ENCODE measurements around the gene FHAD1. TPM values are rescaled to one million over a fixed set of nuclear protein-coding genes. Genes with fewer than 3 reads are reported as not detected.

FHAD1 gene
- polyA plus RNA-seq, 3 donors: 2.4 to 3.6 (median 3.2) TPM

- no peak for DNase-seq (ENCODE audit: low read depth in 3 of 3, low spot score in 2 of 3)
Measured at GRCh38 chr1:15218287-15219279, 28.4 kb upstream of the FHAD1 start.

- no peak for DNase-seq (ENCODE audit: low read depth in 3 of 3, low spot score in 2 of 3)
Measured at GRCh38 chr1:15219280-15220023, 27.6 kb upstream of the FHAD1 start.

DNA sequence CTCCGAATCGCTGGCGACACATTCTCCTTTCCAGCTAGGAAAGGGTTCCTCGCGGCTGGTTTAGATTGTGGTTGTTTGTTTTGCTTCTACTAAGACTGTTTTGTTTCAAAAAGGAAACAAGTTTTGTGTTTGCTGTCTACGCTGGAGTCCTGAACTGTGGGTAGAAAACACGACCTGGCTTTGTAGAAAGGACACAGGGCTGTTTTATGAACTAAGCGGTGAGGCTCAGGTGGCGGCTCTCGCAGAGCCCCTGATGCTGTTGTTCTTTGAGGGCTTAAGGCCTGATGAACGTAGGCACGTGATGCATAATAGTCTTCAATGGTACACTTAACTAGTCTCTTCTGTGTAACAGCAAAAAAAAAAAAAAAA, 27.0 kb upstream of the FHAD1 start:
- no peak for DNase-seq (ENCODE audit: low read depth in 3 of 3, low spot score in 2 of 3)

DNA sequence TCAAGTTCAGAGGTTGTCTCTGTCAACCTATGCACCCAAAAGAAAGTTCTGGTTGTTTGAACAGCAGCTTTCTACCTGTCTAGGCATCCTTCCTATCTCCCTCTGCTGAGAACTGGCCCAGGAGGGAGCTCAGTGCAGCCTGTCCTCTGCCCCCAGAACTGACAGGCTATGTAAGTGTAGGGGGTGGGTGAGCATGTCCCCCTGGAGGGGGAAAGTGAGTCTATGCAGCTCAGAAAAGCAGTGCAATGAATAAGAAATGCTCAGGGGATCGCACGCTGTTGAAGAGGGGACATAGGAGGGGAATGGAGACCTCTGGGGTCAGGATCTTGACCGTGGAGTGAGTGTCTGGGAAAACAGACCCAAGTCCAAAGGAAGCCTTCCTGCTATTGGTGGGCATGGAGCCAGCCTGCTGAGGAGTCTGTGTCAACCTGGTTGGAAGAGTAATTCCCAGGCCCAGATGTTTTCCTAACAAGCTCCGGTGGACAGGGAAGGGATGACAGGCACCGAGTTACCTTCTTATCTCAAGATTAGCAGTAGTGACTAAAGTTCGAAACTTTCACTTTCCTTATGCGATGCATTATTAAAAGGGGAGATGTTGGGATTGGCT, 26.1 kb upstream of the FHAD1 start:
- DNase-seq (ENCODE audit: low read depth in 3 of 3, low spot score in 2 of 3): no peak

DNA sequence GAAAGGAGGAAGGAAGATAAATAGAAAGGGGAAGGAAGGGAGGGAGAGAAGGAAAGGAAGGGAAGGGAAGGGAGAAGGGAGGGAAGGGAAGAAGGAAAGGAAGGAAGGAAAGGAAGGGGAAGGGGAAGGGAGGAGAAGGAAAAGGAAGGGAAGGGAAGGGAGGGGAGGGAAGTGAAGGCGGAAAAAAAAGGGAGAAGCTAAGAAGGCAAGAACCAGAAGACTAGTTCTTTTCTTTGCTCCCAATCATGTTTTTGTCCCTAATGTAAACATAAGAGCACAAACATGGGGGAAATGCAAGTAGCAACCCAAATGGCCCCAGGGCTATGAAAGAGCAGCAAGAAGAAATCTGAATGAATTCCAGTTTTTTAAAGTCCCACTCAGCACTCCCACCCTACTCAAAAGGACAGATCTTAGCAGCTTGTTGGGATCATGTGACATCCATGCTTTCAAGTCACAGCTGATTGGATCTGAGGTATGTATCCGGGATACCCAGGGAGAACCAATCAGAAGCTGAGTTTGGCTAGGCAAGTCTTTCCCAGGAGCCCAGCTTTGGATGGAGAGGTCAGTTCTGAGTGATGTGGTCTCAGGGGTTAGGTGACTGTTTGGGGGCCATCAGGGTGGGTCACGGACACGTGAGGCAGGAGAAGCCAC, 24.2 kb upstream of the FHAD1 start:
- DNase-seq (ENCODE audit: low read depth in 3 of 3, low spot score in 2 of 3): no peak

- no peak for DNase-seq (ENCODE audit: low read depth in 3 of 3, low spot score in 2 of 3)
Measured at GRCh38 chr1:15224259-15224869, 22.7 kb upstream of the FHAD1 start.

GRCh38 chr1:15224974-15225373, 22.0 kb upstream of the FHAD1 start:
- no peak for DNase-seq (ENCODE audit: low read depth in 3 of 3, low spot score in 2 of 3)

DNA sequence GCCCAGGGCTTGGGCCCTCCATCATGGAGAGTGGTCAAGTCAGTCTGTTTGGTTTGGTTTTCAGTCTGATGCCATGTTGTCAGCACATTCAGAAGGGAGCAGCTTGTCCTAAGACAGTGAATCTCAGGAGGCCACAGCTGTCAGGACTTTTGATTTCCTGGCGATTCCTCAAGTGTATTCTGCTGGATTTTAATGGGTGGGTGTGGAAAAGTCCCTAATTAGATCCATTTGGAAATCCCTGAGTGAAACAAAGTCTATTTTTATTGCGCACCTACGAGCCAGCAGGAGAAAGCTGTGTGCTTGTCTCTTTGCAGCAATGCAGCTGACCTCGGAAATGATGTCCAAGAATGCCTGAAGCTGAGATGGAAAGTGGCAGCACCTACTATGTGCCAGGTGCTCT, 21.6 kb upstream of the FHAD1 start:
- DNase-seq (ENCODE audit: low read depth in 3 of 3, low spot score in 2 of 3): no peak

GRCh38 chr1:15226388-15227255, 20.4 kb upstream of the FHAD1 start:
- DNase-seq (ENCODE audit: low read depth in 3 of 3, low spot score in 2 of 3): no peak

DNA sequence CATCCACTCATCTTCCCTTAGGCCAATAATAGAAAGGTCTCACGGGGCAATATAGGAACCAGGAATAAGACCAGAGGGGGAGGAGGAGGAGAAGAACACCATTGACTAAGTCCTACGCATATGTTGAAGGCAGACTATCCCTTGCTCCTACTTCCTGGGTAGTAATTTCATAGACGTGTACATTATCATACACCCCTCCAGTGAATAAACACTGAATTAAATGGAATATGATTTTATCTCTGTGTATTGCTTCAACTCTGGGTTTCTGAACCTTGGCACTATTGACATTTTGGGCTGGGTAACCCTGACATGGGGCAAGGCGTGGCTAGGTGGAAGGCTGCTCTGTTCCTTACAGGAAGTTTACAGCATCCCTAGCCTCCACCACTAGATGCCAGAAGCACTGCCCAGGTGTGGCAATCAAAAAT, 17.3 kb upstream of the FHAD1 start:
- DNase-seq (ENCODE audit: low read depth in 3 of 3, low spot score in 2 of 3): no peak

GRCh38 chr1:15231714-15232201, 15.3 kb upstream of the FHAD1 start:
- DNase-seq (ENCODE audit: low read depth in 3 of 3, low spot score in 2 of 3): no peak

- no peak for DNase-seq (ENCODE audit: low read depth in 3 of 3, low spot score in 2 of 3)
Measured at GRCh38 chr1:15233689-15234088, 13.3 kb upstream of the FHAD1 start.

- DNase-seq (ENCODE audit: low read depth in 3 of 3, low spot score in 2 of 3): no peak
Measured at GRCh38 chr1:15236321-15236721, 10.7 kb upstream of the FHAD1 start.

GRCh38 chr1:15236746-15237145, 10.3 kb upstream of the FHAD1 start:
- DNase-seq (ENCODE audit: low read depth in 3 of 3, low spot score in 2 of 3): no peak

DNA sequence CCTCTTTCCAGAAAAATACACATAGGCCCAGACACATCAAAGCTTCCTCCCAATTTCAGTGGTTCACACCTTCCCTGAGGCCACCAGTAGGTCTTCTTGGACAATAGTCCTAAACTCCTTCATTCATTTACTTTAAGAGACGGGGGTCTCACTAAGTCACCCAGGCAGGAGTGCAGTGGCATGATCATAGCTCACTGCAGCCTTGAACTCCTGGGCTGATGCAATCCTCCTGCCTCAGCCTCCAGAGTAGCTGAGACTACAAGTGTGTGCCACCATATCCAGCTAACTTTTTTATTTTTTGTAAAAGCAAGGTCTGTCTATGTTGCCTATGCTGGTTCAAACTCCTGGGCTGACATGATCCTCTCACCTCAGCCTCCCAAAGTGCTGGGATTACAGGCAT, 8.2 kb upstream of the FHAD1 start:
- DNase-seq (ENCODE audit: low read depth in 3 of 3, low spot score in 2 of 3): no peak

- no peak for DNase-seq (ENCODE audit: low read depth in 3 of 3, low spot score in 2 of 3)
Measured at GRCh38 chr1:15242766-15243165, 4.3 kb upstream of the FHAD1 start.

DNA sequence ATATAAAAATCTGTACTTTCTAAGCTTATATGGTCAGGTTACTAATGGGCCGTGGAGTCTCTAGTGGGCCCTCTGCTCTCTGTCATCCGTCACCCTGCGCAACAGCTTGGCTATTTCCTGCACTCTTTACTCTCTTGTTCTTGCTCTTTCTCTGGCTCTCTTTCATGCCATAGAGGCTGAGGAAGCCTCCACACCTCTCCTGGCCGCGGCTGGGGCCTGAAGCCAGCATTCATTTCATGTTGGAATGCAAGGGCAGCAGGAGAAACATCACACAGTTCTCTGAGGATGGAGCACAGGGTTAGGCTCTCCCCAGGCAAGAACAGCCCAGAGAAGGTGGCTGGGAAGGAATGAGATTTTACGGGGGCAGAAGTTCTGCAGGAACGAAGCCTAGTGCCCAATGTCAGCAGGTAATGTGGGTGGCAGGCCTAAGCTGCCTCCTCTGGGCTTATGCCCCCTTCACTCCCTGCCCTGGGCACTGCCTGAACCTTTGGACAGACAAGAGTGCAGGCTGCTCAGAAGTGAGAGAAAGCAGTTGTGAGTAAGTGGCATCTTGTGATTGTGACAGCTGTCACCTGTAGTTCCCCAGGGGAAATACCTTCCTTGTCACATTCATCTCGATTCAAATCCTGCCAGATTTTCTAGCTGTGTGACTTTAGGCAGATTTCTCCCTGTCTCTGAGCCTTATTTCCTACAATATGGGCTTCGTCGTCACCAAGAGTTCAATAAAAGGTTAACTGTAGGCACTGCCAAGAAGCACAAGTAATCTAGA, 3.6 kb upstream of the FHAD1 start:
- no peak for DNase-seq (ENCODE audit: low read depth in 3 of 3, low spot score in 2 of 3)

DNA sequence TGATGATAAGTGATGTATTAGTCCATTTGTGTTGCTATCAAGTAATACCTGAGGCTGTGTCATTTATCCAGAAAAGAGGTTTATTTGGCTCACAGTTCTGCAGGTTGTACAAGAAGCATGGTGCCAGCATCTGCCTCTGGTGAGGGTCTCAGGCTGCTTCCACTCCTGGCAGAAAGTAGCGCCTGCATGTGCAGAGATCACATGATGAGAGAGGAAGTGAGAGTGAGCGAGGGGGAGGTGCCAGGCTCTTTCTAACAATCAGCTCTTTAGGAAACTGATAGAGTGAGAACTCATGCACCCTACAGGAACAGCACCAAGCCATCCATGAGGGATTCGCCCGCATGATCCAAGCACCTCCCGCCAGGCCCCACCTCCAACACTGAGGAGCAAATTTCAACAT, 2.2 kb upstream of the FHAD1 start:
- no peak for DNase-seq (ENCODE audit: low read depth in 3 of 3, low spot score in 2 of 3)

Data from right renal cortex interstitium (tissue), 3 donors.